ENCODE measurements around the gene GLO1.

GLO1 gene

DNA sequence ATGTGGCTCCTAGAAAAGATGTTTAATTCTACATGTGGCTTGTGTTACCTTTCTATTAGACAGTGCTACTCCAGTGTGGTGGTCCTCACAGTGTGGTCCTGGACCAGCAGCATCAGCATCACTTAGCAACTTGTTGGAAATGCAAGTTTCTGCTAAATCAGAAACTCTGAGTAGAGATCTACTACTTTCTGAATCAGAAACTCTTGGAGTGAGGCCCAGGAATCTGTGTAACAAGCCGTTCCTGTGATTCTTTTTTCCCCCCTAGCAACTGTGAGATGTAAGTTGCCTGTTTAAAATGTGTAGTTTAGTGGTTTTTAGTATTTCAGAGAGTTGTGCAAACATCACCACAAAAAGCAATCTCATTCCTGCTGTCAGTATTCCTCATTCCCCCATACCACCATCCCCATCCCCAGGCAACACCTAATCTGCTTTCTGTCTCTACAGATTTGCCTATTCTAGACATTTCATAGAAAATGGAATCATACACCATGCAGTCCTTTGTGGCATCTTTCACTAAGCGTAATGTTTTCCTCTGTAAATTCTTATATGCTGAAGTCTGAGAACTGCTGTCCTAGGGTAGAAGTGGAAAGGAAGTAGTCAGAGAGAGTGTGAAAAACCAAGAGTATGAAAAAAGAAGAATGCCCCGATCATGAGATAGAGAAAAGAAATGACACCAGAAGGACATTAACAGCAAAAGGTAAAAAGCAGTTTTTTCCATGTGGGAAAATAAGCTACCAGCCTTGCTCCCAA, 44.4 kb downstream of the GLO1 start:
- no peak for DNase-seq (ENCODE audit: low spot score)

DNA sequence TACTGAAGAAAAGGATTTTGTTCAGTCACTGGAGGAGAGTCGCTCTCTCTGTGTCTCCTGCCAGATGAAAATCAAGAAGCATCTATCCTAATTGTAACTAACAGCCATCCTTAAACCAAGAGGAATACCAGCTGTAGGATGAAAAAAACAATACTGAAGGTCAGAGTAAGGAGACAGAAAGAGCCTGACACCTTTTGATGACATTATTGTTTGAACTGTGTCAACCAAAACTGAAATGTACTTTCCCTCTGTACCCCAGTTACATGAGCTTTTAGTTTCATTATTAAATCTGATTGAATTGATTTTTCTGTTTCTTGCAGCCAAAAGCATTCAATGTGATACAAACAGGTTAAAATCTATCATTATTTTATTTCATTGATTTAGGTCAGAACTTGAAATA, 46.0 kb downstream of the GLO1 start:
- no peak for DNase-seq (ENCODE audit: low spot score)

DNA sequence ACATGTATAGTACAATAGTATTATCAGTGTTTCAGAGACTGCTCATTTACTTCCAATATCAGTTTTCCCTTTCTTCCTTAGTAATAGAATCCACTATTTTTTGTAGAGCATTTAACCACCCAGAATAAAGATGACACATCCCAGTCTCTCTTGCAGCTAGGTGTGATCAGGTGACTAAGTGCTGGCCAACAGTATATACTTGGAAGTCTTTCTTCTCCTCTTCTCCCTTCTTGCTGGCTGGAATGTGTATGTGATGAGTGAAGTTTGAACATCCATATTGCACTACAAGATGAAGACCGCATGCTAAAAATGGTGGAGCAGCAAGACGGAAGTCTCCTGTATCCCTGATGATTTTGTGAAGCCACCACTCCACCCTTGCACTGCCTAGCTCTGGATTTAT, 48.7 kb downstream of the GLO1 start:
- no peak for DNase-seq (ENCODE audit: low spot score)

DNA sequence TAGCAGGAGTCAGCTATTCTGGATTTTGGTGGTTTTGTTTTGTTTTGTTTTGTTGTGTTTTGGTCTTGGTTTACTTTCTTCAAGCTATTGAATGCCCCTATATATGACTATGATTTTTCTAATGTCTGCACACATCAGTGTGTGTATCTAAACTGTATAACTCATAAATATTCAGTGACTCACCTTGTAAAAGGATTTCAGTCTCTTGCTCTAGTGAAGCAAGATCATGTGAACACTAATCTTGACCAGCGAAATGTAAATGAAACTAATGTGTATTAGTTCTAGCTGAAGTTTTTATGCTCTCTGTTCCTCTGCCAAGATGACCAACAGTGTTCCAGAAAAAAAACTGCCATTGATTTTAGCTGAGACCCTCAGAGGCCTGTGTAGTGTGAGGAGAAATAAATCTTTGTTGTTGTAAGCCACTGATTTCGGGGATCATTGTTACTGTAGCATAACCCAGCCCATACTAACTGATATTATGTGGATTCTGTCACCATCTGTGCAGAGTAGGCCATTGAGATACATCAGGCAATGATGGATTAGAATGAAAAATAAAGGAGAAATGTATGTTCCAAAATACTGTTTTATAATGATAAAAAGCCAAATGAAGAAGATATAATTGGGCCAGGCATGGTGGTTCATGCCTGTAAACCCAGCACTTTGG, 51.7 kb downstream of the GLO1 start:
- no peak for DNase-seq (ENCODE audit: low spot score)

DNA sequence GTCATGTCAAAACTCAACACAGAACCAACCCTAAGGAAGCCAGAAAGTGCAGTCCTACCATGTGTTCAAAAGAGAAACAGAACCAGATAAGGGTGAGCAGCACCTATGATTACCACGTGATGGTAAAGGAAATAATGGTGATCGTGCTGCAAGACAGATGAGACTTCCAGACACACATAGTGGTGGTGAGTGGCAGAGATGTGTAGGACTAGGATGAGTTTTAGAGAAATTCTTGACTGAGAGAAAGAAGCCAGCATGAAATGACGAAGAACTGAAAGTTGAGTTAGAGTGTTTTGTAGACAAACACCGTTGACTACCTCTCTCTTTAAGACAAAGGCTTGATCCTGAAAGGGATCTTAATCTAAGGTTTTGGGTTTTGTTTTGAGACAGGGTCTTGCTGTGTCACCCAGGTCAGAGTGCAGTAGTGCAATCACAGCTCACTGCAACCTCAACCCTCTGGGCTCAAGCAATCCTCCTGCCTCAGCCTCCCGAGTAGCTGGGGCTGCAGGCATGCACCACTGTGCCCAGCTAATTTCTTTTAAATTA, 52.7 kb downstream of the GLO1 start:
- no peak for DNase-seq (ENCODE audit: low spot score)

DNA sequence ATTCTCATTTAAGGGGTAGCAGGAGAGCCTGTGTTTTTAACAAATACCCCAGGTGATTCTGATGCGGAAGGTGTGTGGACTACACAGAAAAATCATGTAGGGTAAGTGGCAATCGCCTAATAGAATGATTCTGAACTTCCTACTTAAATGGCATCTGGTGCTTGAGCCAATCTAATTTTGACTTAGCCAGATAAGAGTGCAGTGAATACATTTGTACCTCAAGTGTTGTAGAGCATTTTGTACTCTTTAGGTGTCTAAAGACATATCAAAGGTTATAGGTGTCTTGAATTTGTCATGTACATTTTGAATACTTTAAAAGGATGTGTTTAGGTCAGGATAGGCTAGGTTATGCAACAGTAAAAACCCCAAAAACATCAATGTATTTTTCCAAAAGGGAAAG, 53.2 kb downstream of the GLO1 start:
- no peak for DNase-seq (ENCODE audit: low spot score)

DNA sequence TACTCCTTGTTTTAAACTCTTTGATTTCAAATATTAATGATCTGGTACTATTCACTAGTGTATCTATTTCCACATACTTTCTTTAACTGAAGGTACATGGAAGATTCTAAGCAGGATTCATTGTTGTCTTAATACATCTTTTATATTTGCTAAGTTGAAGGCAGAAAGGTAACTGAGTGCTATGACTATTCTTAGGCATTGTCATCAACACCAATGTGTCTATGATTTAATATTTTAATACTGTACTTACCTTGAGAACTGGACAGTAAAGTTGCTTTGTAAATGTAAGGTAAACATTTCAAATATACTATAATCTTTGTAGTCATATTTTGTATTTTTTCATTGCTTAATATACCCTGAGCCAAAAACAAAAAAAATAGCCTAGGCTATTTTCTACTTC, 54.3 kb downstream of the GLO1 start:
- no peak for DNase-seq (ENCODE audit: low spot score)

DNA sequence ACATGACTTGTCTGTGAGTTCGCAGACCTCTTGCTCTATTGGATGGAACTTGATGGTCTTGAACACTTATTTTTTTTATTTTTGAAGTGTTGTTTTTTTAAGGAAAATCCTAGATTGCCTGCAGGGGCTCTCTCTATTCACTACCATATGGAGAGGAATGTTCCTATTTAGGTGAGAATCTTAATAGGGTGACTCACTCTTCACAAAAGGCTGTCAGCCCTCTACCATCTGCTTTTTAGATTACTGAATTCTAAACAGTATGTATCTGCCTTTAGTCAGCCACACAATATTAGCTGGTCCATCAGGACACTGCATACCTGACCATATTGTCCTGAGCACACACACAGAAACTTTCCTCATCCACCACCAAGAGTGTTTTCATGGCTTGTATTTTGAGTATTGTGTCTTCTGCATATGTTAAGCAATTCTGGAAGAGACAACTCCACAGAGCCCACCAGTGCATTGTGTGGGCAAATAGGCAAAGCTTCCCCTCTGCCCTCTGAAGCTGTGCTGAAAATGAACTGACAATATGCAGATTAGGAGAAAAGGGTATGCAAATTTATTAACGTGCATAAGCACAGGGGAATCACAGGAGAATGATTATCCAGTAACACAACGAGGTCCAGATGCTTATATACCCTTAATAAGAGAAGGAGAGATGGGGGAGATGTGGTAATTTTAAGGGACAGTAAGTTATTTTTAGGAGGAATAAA, 56.6 kb downstream of the GLO1 start:
- DNase-seq (ENCODE audit: low spot score), result no peak

DNA sequence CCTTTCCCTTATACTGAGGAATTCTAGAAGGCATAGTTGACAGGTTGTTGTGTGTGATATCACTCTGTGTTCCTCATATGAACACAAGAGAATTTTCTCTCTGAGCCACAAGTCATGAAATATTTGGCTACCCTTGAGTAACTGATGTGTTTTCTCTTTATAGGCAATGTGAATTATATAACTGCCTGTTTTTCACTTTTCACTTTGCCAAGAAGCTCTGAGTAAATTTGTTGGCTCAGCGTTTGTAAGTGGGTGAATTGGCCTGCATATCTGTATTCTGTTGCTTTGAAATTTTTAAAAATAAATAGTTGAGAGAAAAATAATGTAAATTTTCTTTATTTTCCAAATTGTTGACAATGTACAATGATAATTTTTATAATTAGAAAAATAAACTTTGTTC, 58.0 kb downstream of the GLO1 start:
- DNase-seq (ENCODE audit: low spot score), result no peak

DNA sequence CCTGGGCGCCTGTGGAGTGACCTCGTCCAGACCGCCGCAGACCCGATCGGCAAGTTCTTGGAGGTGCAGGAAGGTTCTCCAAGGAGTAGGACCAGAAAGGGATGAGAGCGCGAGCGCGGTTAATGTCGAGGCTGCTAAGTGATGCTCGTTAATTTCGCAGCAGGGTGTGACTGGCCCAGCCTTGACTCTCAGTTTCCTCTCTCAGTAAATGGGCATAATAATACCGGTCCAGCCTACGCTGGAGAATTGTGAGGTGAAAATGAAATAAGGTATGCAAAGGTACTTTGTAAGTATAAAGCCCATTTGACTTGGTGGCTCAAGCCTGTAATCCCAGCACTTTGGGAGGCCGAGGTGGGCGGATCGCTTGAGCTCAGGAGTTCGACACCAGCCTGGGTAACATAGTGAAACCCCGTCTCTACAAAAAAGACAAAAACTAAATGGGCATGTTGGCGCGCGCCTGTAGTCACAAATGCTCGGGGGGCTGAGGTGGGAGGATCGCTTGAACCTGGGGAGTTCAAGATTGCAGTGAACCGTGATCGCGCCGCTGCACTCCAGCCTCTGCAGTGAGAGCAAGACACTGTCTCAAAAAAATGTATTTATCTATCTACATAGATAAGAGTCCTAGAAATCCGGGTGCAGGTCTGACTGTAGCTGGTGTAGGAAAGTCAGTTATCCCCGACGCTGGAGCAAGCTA, 62.6 kb downstream of the GLO1 start:
- DNase-seq (ENCODE audit: low spot score), result peak; percentile 78

DNA sequence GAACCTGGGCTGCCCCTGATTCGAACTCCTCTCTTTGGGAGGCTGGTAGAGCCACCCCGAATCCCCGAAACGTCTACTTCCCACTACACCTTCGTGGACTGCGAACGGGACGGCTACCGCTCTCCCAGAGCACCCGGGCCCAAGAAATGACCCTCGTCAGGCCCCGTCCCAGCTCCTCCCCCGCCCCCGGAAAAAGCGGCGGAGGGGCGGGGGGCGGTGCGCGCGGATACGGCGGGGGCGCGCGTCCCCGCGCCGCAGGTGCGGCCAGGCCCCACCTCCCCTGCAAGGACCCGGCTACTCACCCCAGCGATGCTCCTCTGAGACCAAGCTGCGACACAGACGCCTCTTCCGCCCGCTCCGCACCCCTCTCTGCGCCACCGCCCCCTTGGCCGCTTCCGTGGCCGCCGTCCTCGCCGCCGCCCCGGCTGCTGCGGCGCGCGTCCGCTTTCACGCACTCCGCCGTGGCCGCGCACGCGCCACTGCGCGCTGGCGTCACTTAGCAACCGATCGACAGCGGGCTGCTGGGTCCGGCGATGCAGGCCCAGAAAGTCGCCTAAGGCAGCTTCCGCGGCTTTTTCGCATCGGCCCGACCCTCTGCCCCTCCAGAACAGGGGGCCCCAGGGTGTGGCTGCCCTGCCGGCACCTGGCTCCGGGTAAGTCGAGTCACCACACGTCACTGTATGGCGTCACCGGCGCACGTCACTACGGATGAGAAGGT, 63.3 kb downstream of the GLO1 start, which contains the start of gene BTBD9:
TSS of gene BTBD9 (minus strand) at position 432 of the 718 bp plus-strand sequence.
- DNase-seq (ENCODE audit: low spot score), result peak; percentile 80

DNA sequence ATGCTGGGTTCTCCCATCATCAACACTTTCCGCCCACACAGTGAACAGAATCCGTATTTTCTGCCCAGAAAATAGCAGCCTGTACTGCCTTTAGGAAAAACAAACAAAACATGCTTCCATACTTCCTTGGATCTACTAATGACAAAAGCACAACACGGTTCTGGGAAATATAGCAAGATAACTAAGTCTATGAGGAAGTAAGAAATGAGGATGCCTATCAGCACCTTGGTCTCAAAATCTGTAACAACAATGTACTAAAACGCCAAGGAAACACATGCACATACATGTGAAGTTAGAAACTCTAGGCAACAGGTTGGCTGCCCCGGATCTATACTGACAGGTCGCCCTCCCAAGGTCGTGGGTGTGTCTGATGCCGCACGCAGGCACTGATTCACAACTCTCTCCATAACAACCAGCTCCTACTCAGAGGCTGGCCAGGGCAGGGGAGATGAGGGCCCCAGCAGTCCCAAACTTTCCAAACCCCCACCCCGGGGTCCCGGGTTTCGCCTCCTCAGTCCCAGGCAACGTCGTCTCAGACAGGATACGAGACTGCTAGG, 63.9 kb downstream of the GLO1 start:
- peak; percentile 71 for DNase-seq (ENCODE audit: low spot score)

DNA sequence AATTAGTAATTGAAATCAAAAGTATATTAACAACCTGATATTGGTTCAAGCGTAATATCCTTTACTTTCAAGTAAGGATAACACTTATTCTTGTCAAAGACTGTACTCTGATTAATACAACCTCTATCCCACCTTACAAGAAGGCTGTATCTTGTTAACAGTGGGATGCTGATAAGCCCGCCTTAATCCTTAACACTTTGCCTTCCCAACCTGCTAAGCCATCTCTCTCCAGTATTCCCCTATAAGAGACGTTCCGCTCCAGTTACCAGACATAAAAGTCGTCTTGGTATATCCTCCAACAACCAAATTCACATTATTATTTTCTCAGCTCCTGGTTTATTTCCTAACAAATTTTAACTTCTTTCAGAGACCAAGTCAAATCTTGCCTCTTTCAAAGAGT, 65.2 kb downstream of the GLO1 start:
- DNase-seq (ENCODE audit: low spot score), result no peak

DNA sequence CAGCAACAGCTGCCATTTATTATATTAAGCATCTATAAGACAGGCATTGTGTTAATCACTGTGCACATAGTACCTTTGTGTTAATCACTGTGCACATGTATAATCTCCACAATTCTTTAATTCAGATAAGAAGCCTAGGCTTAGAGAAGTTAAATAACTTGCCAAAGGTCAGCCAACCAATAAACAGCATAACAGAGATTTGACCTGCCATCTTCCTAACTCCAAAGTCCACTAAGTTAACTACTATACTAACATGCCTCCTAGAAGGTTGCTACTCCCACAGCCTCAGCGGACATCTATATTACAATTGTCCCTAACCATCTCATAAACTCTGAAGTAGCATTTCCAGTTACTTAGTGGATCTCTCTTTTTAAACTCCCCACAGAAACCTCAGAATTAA, 66.9 kb downstream of the GLO1 start:
- DNase-seq (ENCODE audit: low spot score), result no peak

DNA sequence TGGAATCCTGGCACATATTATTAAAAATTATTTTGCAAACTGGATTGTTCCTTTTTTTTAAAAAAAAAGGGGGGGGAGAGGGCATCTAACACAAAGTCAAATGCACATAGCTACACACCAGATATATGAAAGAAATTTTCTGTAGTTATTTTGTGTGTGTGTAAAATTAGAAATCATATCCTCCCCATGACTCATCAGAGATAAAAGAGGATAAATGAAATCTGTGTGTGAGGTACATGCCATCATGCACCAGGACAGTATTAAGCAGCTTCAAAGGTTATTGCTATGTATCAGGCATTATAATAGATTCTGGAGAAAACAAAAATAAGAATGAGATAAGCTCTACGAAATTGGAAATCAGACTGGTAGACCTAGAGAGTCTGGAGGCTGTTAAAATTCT, 68.4 kb downstream of the GLO1 start:
- DNase-seq (ENCODE audit: low spot score), result no peak

DNA sequence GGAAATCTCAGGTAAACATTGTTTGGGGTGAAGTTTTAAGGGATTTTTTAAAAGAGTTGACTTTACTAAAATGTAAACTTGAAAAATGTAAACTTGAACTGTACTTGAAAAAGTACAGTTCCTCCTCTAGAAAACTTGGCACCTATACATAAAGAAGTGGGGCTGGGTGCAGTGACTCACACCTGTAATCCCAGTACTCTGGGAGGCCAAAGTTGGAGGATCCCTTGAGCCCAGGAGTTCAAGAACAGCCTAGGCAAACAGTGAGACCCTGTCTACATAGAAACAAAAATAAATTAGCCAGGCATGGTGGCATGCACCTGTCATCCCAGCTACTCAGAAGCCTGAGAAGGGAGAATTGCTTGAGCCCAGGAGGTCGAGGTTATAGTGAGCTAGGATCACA, 70.5 kb downstream of the GLO1 start:
- DNase-seq (ENCODE audit: low spot score), result no peak

DNA sequence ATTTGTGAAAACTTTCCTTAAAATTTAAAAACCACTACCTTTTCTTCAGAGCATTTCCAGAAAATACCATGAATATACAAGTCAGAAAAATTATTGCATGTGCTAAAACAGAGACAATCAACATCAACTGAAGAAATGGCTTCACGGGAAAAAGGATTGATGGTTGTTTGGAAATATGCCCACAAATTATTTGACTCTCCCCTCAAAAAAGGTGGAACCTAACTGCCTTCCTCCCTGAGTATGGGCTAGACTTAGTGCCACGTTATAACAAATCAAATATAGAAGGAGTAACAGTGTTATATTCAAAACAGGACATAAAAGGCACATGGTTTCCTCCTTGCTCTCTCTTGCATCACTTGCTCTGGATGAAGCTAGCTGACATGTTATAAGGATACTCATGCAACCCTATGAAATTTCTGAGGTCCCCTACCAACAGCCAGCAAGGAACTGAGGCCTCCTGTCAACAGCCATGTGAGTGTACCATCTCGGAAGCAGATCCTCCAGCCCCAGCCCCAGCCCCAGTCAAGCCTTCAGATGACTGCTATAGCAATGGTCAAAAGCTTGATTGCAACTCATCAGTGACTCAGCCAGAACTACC, 71.7 kb downstream of the GLO1 start:
- DNase-seq (ENCODE audit: low spot score), result no peak
